Psoas muscle (tissue), 8 donors: ENCODE measurements around the gene RUFY3. TPM values are rescaled to one million over a fixed set of nuclear protein-coding genes. Genes with fewer than 3 reads are reported as not detected.

Experiments
- ATAC-seq, 4 donors: fragments of 200-7000 bp; cut with Tn5 transposase; one replicate each; pipeline ENCODE4 v1.9.1; 2020; ENCODE audit warnings: moderate library complexity in 3 of 4, mild to moderate bottlenecking in 2 of 4
- DNase-seq, 2 donors: peaks; one replicate each; pipeline ENCODE4 v3.0.0-alpha.2; 2020
- H3K27ac ChIP-seq: fragments of 200-600 bp; one replicate; pipeline ENCODE4 v1.8.0; 2022
- H3K27me3 ChIP-seq, 3 donors: fragments of 200-600 bp in 1 of 3; one replicate each; pipeline versions ENCODE4 v1.6.1 to v1.8.0; 2013 to 2022; ENCODE audit warnings: low read length in 2 of 3, mild to moderate bottlenecking in 2 of 3, moderate library complexity in 1 of 3; ENCODE audit not compliant: insufficient read depth in 3 of 3
- H3K36me3 ChIP-seq, 2 donors: fragments of 200-600 bp in 1 of 2; one replicate each; pipeline versions ENCODE4 v1.6.1 to v1.8.0; 2013 to 2022; ENCODE audit warnings: low read depth in 1 of 2, mild to moderate bottlenecking in 1 of 2, moderate library complexity in 1 of 2; ENCODE audit not compliant: insufficient read depth in 1 of 2
- H3K4me1 ChIP-seq: fragments of 200-600 bp; one replicate; pipeline ENCODE4 v1.8.0; 2022
- H3K4me3 ChIP-seq: fragments of 200-600 bp; one replicate; pipeline ENCODE4 v1.8.0; 2022; ENCODE audit warnings: mild to moderate bottlenecking
- H3K9me3 ChIP-seq: fragments of 200-600 bp; one replicate; pipeline ENCODE4 v1.8.0; 2022
- WGBS, 3 donors: extraction: QIAGEN DNeasy Blood & Tissue Kit; methylation state at CpG; one replicate each; pipeline versions ENCODE4 v1.1.6 to v1.1.7; 2013; 5-methylcytosine and 5-hydroxymethylcytosine counted together
- intact Hi-C, 2 donors: fragments of 100-400 bp; cut with DNase I; formaldehyde crosslinking; loops; one replicate each; pipeline versions ENCODE4 v1.11.0 to v1.14.2; 2022
- long read RNA-seq, 2 donors: library from polyadenylated mRNA; unstranded; transcript quantifications; one replicate each; pipeline ENCODE4 v2.0.0, GENCODE V29; 2021
- polyA plus RNA-seq, 3 donors: library from polyadenylated mRNA; stranded (reverse); fragments of 200-250 nt; gene quantifications; one replicate each; pipeline ENCODE4 v1.2.3, GENCODE V29; 2013
- total RNA-seq, 4 donors: library from RNA; stranded (reverse); fragmentation: NEBNext Ultra II Directional in 2 of 4; extraction: Animal tissue kit (Norgen Biotek cat#: 25700) in 2 of 4; gene quantifications; one replicate each; pipeline versions ENCODE4 v1.2.1 to v1.2.4, GENCODE V29; 2021 to 2023
- TF ChIP-seq, protein P1 (sequence below): fragments of 200-600 bp; IDR thresholded peaks from one replicate; pipeline ENCODE4 v1.8.0; 2022; ENCODE audit warnings: antibody characterized with exemption
- donor health status: healthy with polysubstance abuse.
- donor health status: DM: no; HTN: no; CAD: no; lungs with moderate emphysema.
- donor health status: Bipolar disorder and iron deficiency.
- donor health status: healthy.
- donor health status: DM: yes; HTN: yes; CAD: no.
- donor health status: DM: no; HTN: no; CAD: no.
- donor health status: DM: no; HTN: no; CAD: no.
- donor health status: DM: yes; HTN: yes; CAD: no.

Gene RUFY3, protein sequence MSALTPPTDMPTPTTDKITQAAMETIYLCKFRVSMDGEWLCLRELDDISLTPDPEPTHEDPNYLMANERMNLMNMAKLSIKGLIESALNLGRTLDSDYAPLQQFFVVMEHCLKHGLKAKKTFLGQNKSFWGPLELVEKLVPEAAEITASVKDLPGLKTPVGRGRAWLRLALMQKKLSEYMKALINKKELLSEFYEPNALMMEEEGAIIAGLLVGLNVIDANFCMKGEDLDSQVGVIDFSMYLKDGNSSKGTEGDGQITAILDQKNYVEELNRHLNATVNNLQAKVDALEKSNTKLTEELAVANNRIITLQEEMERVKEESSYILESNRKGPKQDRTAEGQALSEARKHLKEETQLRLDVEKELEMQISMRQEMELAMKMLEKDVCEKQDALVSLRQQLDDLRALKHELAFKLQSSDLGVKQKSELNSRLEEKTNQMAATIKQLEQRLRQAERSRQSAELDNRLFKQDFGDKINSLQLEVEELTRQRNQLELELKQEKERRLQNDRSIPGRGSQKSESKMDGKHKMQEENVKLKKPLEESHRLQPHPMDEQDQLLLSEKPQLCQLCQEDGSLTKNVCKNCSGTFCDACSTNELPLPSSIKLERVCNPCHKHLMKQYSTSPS
- 10 to 100 TPM; 31.3 to 53.7 (median 43.3) TPM for total RNA-seq
- 10 to 100 TPM; 15.1 to 35.2 (median 27.7) TPM for polyA plus RNA-seq
- long read RNA-seq, donor 1, partial matches to known transcripts = 19 of 45 reads
- long read RNA-seq, donor 1, other reads (novel, unspliced or antisense) = 22 of 45 reads
- long read RNA-seq, donor 2, transcript RUFY3-203 (12 exons, 2,143 nt) = major isoform, 5 of 44 reads
- long read RNA-seq, donor 2, partial matches to known transcripts = 2 of 44 reads
- long read RNA-seq, donor 2, other reads (novel, unspliced or antisense) = 37 of 44 reads

GRCh38 chr4:70721747-70722146 lies at the start of gene RUFY3:
TSS of gene RUFY3 (plus strand) at chr4:70721964. CDS start at chr4:70722574, 610 bp downstream.
- Histone ChIP-seq H3K9me3 (no peaks in the 10 kb centered on the region), H3K4me1 (no peaks in the 10 kb centered on the region), H3K36me3 (no peaks in the 10 kb centered on the region), H3K27me3 (no peaks in the 10 kb centered on the region), H3K27ac (no peak within 1 kb of the TSS), H3K4me3 (peak within 1 kb of the TSS; percentile 57)
- ATAC-seq = peak; percentile 55 to 85 (median 78)
- peak in 1 of 2 donors; percentile 26 for DNase-seq
- intact Hi-C loops = no loop called here
- TF ChIP-seq, protein P1, sequence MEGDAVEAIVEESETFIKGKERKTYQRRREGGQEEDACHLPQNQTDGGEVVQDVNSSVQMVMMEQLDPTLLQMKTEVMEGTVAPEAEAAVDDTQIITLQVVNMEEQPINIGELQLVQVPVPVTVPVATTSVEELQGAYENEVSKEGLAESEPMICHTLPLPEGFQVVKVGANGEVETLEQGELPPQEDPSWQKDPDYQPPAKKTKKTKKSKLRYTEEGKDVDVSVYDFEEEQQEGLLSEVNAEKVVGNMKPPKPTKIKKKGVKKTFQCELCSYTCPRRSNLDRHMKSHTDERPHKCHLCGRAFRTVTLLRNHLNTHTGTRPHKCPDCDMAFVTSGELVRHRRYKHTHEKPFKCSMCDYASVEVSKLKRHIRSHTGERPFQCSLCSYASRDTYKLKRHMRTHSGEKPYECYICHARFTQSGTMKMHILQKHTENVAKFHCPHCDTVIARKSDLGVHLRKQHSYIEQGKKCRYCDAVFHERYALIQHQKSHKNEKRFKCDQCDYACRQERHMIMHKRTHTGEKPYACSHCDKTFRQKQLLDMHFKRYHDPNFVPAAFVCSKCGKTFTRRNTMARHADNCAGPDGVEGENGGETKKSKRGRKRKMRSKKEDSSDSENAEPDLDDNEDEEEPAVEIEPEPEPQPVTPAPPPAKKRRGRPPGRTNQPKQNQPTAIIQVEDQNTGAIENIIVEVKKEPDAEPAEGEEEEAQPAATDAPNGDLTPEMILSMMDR = no peak
- WGBS, 3 donors = 34 to 46% (median 38%) methylated on average over 3 of the region's 3 CpGs

- no peak for DNase-seq
- H3K9me3 ChIP-seq = no peaks in the 10 kb centered on the region
- no peak overlapping the region for H3K4me3 ChIP-seq
- ATAC-seq = no peak
- no peaks in the 10 kb centered on the region for H3K36me3 ChIP-seq
- H3K27ac ChIP-seq = no peak overlapping the region
- intact Hi-C loops = no loop called here
- no peaks in the 10 kb centered on the region for H3K27me3 ChIP-seq
- TF ChIP-seq, protein P1 = no peak
- no peaks in the 10 kb centered on the region for H3K4me1 ChIP-seq
These were observed 47.6 kb upstream of the RUFY3 start for GRCh38 chr4:70674191-70674590.

- no peak for ATAC-seq
- intact Hi-C loops = no loop called here
- 48 to 74% (median 49%) methylated on average over 1 of the region's 1 CpG for WGBS, 3 donors
- H3K27ac ChIP-seq = no peak overlapping the region
- H3K9me3 ChIP-seq = no peaks in the 10 kb centered on the region
- no peaks in the 10 kb centered on the region for H3K27me3 ChIP-seq
- TF ChIP-seq, protein P1 = no peak
- no peaks in the 10 kb centered on the region for H3K36me3 ChIP-seq
- no peaks in the 10 kb centered on the region for H3K4me1 ChIP-seq
- H3K4me3 ChIP-seq = no peak overlapping the region
- no peak for DNase-seq
These were observed 47.0 kb upstream of the RUFY3 start for GRCh38 chr4:70674731-70675130.

DNA sequence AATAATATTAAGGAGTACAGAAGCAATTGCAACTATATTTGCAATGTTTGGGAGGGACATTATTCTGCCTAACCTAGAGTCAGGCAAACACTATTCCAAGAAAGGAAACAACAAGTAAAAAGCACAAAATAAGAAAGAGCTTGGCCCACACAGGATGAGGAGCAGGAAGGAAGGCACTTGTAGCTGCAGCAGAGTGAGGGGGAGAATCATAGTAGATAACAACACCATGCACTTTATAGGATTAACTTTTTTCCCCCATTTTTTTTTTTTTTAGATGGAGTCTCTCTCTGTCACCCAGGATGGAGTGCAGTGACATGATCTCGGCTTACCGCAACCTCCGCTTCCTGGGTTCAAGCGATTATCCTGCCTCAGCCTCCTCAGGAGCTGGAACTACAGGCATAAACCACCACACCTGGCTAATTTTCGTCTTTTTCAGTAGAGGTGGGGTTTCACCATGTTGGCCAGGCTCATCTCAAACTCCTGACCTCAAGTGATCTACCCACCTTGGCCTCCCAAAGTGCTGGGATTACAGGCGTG lies 45.1 kb upstream of the RUFY3 start:
- Histone ChIP-seq H3K27ac (no peak overlapping the region), H3K4me3 (no peak overlapping the region), H3K27me3 (no peaks in the 10 kb centered on the region), H3K4me1 (no peaks in the 10 kb centered on the region), H3K9me3 (no peaks in the 10 kb centered on the region), H3K36me3 (no peaks in the 10 kb centered on the region)
- no peak for DNase-seq
- intact Hi-C loops = no loop called here
- no peak for ATAC-seq
- TF ChIP-seq, protein P1 = no peak
- WGBS, 3 donors = 85 to 88% (median 86%) methylated on average over 6 of the region's 6 CpGs
